ENCODE measurements around the gene DOLPP1. TPM values are rescaled to one million over a fixed set of nuclear protein-coding genes. Genes with fewer than 3 reads are reported as not detected.

The DOLPP1 gene
- polyA plus RNA-seq, 1 of the 3 experiments (the other 2 are of a cell fraction): 19.9 TPM

DNA sequence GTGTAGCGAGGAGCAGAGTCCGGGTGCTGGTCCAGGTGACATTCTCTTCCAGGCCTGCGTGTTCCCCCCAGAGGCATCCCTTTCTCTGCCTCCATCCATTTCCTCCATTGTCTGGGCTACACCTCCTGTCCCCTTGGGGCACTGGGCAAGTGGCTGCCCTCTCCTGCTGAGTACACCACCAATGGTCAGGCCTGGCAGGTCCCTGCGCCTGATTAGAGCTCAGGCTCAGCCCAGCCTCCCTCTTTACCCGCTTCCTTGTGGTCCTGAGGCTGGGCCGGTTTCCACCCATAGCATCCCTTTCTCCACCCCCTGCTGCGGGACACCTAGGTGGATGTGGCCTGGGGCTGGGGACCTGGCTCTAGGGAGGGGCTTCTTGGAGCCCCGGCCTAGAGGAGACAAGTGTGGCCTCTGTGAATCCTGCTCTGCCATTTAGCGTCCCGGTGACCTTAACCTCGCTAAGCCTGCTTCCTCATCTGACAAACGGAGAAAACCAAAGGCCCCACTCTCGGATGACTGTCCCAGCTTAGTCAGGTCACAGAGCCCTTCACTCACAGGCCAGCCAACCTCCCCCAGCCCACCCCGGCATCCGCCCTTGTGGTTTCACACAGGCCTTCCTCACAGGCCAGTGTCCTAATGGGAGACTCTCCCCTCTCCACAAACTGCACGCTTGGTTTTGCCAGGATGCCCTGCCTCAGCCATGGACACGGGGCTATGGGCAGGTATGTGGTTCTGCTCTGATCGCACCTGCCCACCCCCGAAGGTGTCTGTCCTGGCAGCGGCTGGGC lies 12.9 kb downstream of the DOLPP1 start (continued):
- TF ChIP-seq, protein P1, sequence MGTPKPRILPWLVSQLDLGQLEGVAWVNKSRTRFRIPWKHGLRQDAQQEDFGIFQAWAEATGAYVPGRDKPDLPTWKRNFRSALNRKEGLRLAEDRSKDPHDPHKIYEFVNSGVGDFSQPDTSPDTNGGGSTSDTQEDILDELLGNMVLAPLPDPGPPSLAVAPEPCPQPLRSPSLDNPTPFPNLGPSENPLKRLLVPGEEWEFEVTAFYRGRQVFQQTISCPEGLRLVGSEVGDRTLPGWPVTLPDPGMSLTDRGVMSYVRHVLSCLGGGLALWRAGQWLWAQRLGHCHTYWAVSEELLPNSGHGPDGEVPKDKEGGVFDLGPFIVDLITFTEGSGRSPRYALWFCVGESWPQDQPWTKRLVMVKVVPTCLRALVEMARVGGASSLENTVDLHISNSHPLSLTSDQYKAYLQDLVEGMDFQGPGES (IDR thresholded peaks at IDR 0.05; ENCODE audit: low read depth, low read length): no peak
- TF ChIP-seq ELF1 (IDR thresholded peaks at IDR 0.05) (no peak), FOSL2 (IDR thresholded peaks at IDR 0.05; ENCODE audit: borderline replicate concordance, low read depth) (no peak), POLR2AphosphoS5 (IDR thresholded peaks at IDR 0.05; ENCODE audit: low read depth, low read length) (no peak), JUND (IDR thresholded peaks at IDR 0.05) (no peak), SMC3 (IDR thresholded peaks at IDR 0.05; ENCODE audit: low read depth, low read length) (no peak), TEAD4 (IDR thresholded peaks at IDR 0.05; ENCODE audit: borderline replicate concordance, insufficient read depth) (no peak), NFIC (IDR thresholded peaks at IDR 0.05; ENCODE audit: borderline replicate concordance) (no peak), MXI1 (IDR thresholded peaks at IDR 0.05; ENCODE audit: low read depth, low read length) (no peak), GATA2 (CRISPR knock-in tag; IDR thresholded peaks at IDR 0.05) (no peak)

DNA sequence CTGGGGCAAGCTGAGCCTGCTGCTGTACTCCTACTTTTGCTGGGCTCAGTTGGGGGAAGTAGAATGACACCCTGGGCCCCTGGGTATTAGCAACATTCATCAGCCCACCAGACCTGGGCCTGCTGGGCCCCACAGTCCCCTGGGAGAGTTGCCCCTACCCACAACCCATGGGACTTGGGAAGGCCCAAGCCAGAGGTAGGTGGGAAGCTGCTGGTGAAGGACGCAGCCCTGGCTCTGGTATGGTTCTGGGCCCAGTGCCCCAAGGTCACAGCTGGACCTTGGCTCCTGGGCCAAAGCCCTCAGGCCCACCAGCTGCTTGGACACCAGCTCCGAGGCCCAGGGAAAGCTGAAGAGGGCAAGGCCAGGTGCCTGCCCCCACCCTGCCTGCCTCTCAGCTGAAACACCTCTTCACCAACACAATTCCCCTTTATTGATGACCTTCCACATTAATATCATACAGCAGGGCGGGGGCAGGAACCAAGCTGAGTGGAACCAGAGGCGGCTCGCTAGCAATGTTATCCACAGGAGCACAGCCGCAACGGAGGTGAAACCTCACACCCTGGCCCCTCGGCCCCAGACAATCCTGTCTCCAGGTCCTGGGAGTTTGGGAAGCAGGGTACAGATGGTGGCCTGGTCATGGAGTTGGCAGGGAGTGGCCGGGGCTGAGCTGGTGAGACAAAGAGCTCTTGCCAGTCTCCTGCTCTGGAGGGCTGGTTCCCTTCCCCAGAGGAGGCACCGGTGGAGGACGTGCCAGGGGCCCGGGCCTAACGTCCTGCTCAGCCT lies 13.7 kb downstream of the DOLPP1 start:
- Histone ChIP-seq H3K4me2 (no peak overlapping the region), H3K36me3 (replicated peaks in 1 of 2; ENCODE audit: control insufficient read depth in 1 of 2, insufficient read depth in 2 of 2, low read length in 1 of 2) (peaks cover 0 to 31% of the 10 kb centered on the region in 2 experiments), H3K27me3 (ENCODE audit: insufficient read depth) (no peaks in the 10 kb centered on the region), H3K79me2 (ENCODE audit: insufficient read depth) (no peaks in the 10 kb centered on the region), H2AFZ (ENCODE audit: low read depth) (no peak overlapping the region), H3F3A (replicated peaks; ENCODE audit: insufficient read depth) (no peaks in the 10 kb centered on the region), H3K9ac (no peak overlapping the region), H4K20me1 (ENCODE audit: insufficient read depth) (no peaks in the 10 kb centered on the region), H3K27ac (ENCODE audit: low read depth in 2 of 2, low read length in 1 of 2) (no peak overlapping the region), H3K9me3 (no peaks in the 10 kb centered on the region), H3K4me1 (ENCODE audit: control insufficient read depth in 1 of 2, insufficient read depth in 2 of 2, low read depth in 1 of 2, low read length in 1 of 2) (no peaks in the 10 kb centered on the region; a peak in 1 of 4 replicates), H3K9me2 (no peaks in the 10 kb centered on the region), H3K4me3 (ENCODE audit: low read depth in 2 of 2, low read length in 1 of 2) (no peak overlapping the region)
- ChIA-PET POLR2A (interaction anchor here (2.0 kb wide), 1 partner anchor 14 kb away, joined by 8 read pairs; the partner anchor contains the start of gene DOLPP1), CTCF (interaction anchor here (1.1 to 1.4 kb wide), 3 partner anchors 12 to 44 kb away, joined by 4 to 6 read pairs (median 4); no protein-coding TSS in a partner anchor)
- WGBS (ENCODE audit: low lambda C conversion rate): 98% methylated on average over 7 of the region's 13 CpGs
- TF ChIP-seq, protein P2, sequence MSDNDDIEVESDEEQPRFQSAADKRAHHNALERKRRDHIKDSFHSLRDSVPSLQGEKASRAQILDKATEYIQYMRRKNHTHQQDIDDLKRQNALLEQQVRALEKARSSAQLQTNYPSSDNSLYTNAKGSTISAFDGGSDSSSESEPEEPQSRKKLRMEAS (IDR thresholded peaks at IDR 0.05; ENCODE audit: low read depth): no peak
- no peak for TF ChIP-seq EZH2phosphoT487 (IDR thresholded peaks at IDR 0.05; ENCODE audit: borderline replicate concordance, low read depth)
- TF ChIP-seq, protein P3, sequence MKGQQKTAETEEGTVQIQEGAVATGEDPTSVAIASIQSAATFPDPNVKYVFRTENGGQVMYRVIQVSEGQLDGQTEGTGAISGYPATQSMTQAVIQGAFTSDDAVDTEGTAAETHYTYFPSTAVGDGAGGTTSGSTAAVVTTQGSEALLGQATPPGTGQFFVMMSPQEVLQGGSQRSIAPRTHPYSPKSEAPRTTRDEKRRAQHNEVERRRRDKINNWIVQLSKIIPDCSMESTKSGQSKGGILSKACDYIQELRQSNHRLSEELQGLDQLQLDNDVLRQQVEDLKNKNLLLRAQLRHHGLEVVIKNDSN (IDR thresholded peaks at IDR 0.05; ENCODE audit: borderline replicate concordance, low read depth): no peak
- TF ChIP-seq, protein P4, sequence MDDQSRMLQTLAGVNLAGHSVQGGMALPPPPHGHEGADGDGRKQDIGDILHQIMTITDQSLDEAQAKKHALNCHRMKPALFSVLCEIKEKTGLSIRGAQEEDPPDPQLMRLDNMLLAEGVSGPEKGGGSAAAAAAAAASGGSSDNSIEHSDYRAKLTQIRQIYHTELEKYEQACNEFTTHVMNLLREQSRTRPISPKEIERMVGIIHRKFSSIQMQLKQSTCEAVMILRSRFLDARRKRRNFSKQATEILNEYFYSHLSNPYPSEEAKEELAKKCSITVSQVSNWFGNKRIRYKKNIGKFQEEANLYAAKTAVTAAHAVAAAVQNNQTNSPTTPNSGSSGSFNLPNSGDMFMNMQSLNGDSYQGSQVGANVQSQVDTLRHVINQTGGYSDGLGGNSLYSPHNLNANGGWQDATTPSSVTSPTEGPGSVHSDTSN (IDR thresholded peaks at IDR 0.05): no peak
- no peak for TF ChIP-seq GABPA (IDR thresholded peaks at IDR 0.05; ENCODE audit: low read depth)
- no peak for TF ChIP-seq FOXJ3 (CRISPR knock-in tag; IDR thresholded peaks at IDR 0.05)
- TF ChIP-seq, protein P5, sequence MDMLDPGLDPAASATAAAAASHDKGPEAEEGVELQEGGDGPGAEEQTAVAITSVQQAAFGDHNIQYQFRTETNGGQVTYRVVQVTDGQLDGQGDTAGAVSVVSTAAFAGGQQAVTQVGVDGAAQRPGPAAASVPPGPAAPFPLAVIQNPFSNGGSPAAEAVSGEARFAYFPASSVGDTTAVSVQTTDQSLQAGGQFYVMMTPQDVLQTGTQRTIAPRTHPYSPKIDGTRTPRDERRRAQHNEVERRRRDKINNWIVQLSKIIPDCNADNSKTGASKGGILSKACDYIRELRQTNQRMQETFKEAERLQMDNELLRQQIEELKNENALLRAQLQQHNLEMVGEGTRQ (IDR thresholded peaks at IDR 0.05; ENCODE audit: borderline replicate concordance, low read depth, low read length): no peak
- no peak for TF ChIP-seq RFX5 (IDR thresholded peaks at IDR 0.05; ENCODE audit: low read length)
- TF ChIP-seq CHD2 (IDR thresholded peaks at IDR 0.05; ENCODE audit: low read length, partially characterized antibody): no peak
- no peak for TF ChIP-seq MEF2A (IDR thresholded peaks at IDR 0.05; ENCODE audit: borderline replicate concordance, low read depth)
- TF ChIP-seq EP300 (IDR thresholded peaks at IDR 0.05; ENCODE audit: borderline replicate concordance in 1 of 2, low read depth in 1 of 2, low read length in 1 of 2): no peak
- DNase-seq: no peak

All from SK-N-SH (cell line).